HepG2 (cell line): ENCODE data around the gene A1CF. TPM values are rescaled to one million over a fixed set of nuclear protein-coding genes. Genes with fewer than 3 reads are reported as not detected.

Experiments
- ATAC-seq: fragments of 200-7000 bp; cut with Tn5 transposase; 3 replicates; pipeline ENCODE4 v1.9.1; 2020; ENCODE audit warnings: mild to moderate bottlenecking, moderate library complexity
- BruUV-seq: library from RNA; stranded (reverse); fragments of 400-500 nt; replicated peaks from 2 replicates; lab custom pipeline; 2021; lab: Mats Ljungman, UMichigan
- CTCF ChIA-PET: fragments of 300-600 bp; formaldehyde crosslinking; extraction: SDS; loops from one replicate; lab custom pipeline; 2021; ENCODE audit warnings: low total read pairs, inconsistent platforms, low intra/inter-chr PET ratio; lab: Yijun Ruan, JAX
- POLR2A ChIA-PET: fragments of 350-600 bp; sonication (Branson Sonifier 250); formaldehyde crosslinking; loops from one replicate; lab custom pipeline; 2020; ENCODE audit warnings: antibody characterized with exemption, inconsistent platforms; lab: Yijun Ruan, JAX
- DNase-seq: peaks from one replicate; pipeline ENCODE4 v3.0.0-alpha.2; 2015; ENCODE audit warnings: low spot score
- FAIRE-seq: peaks from 3 replicates; lab custom pipeline; 2011; peaks lifted over from hg19 to GRCh38; lab: Jason Lieb, UNC
- H2AFZ ChIP-seq: one replicate; pipeline ENCODE4 v1.6.1; 2011; ENCODE audit warnings: low read length, inconsistent platforms
- H3K27ac ChIP-seq: fragments of 300-600 bp; 3 replicates; pipeline ENCODE4 v1.8.0; 2011; ENCODE audit warnings: mixed run types, mild to moderate bottlenecking, mixed read lengths, low read length, inconsistent platforms; ENCODE audit not compliant: insufficient read depth; ENCODE audit errors: extremely low read length
- H3K27me3 ChIP-seq, 2 experiments: fragments of 200-600 bp in 1 of 2; 2 replicates in 1 of 2; 3 replicates in 1 of 2; pipeline versions ENCODE4 v1.6.0 to v1.8.0; 2011; ENCODE audit warnings: low read length in 2 of 2, mild to moderate bottlenecking in 2 of 2, moderate library complexity in 2 of 2, inconsistent platforms in 1 of 2; ENCODE audit not compliant: insufficient read depth in 2 of 2, control insufficient read depth in 1 of 2
- H3K36me3 ChIP-seq, 2 experiments: fragments of 200-600 bp in 1 of 2; replicated peaks in 1 of 2; 2 replicates in 1 of 2; 3 replicates in 1 of 2; pipeline versions ENCODE4 v1.5.1 to v1.8.0; 2011; ENCODE audit warnings: low read length in 2 of 2, inconsistent platforms in 1 of 2; ENCODE audit not compliant: insufficient read depth in 2 of 2, control insufficient read depth in 1 of 2
- H3K4me1 ChIP-seq: 2 replicates; pipeline ENCODE4 v1.5.1; 2012; ENCODE audit warnings: low read length, inconsistent platforms; ENCODE audit not compliant: insufficient read depth
- H3K4me2 ChIP-seq: 2 replicates; pipeline ENCODE4 v1.6.0; 2011; ENCODE audit warnings: low read depth, low read length, inconsistent platforms
- H3K4me3 ChIP-seq, 3 experiments: fragments of 200-600 bp in 1 of 3; sonication (generic), shearing (Covaris generic) in 1 of 3; replicated peaks in 1 of 3; 2 replicates each; pipeline ENCODE4 v1.5.1; 2011 to 2016; ENCODE audit warnings: low read length in 3 of 3, inconsistent platforms in 2 of 3, low read depth in 2 of 3, mild to moderate bottlenecking in 2 of 3, control low read depth in 1 of 3, mixed read lengths in 1 of 3; ENCODE audit not compliant: insufficient read depth in 1 of 3
- H3K79me2 ChIP-seq: one replicate; pipeline ENCODE4 v1.6.1; 2011; ENCODE audit warnings: low read length, inconsistent platforms; ENCODE audit not compliant: insufficient read depth
- H3K9ac ChIP-seq: 2 replicates; pipeline ENCODE4 v1.6.0; 2011; ENCODE audit warnings: mild to moderate bottlenecking, low read depth, low read length, inconsistent platforms; ENCODE audit not compliant: insufficient read depth
- H3K9me3 ChIP-seq: 2 replicates; pipeline ENCODE4 v1.5.1; 2012; ENCODE audit warnings: mild to moderate bottlenecking, low read length
- H4K20me1 ChIP-seq: 2 replicates; pipeline ENCODE4 v1.6.0; 2011; ENCODE audit warnings: inconsistent platforms, mild to moderate bottlenecking, low read length, moderate library complexity; ENCODE audit not compliant: insufficient read depth
- ASH2L ChIP-seq: fragments of 300-600, 200-600 bp; sonication (generic); IDR thresholded peaks from 2 replicates; pipeline ENCODE4 v1.7.0; 2017; ENCODE audit warnings: low read depth, mild to moderate bottlenecking, moderate library complexity, mixed read lengths, low read length; ENCODE audit not compliant: insufficient read length
- CCDC6 ChIP-seq: sonication (generic); formaldehyde crosslinking; IDR thresholded peaks from 2 replicates; pipeline ENCODE4 v1.8.1; 2022; ENCODE audit warnings: mild to moderate bottlenecking, missing genetic modification reagents, moderate library complexity
- DPF2 ChIP-seq: sonication (generic); formaldehyde crosslinking; IDR thresholded peaks from 2 replicates; pipeline ENCODE4 v1.4.0; 2020; ENCODE audit warnings: mild to moderate bottlenecking, low read depth, missing genetic modification reagents, borderline replicate concordance
- EEA1 ChIP-seq: sonication (generic); formaldehyde crosslinking; IDR thresholded peaks from 2 replicates; pipeline ENCODE4 v1.5.1; 2020; ENCODE audit warnings: mild to moderate bottlenecking, missing genetic modification reagents, borderline replicate concordance
- IKZF1 ChIP-seq: fragments of 450-650 bp; IDR thresholded peaks from 2 replicates; pipeline ENCODE4 v1.7.1; 2016
- IKZF4 ChIP-seq: sonication (generic); formaldehyde crosslinking; IDR thresholded peaks from 2 replicates; pipeline ENCODE4 v1.5.1; 2020; ENCODE audit warnings: borderline replicate concordance, mild to moderate bottlenecking, low read depth, missing genetic modification reagents; ENCODE audit errors: not compliant biosample characterization
- KLF15 ChIP-seq: sonication (generic); formaldehyde crosslinking; IDR thresholded peaks from 2 replicates; pipeline ENCODE4 v1.8.1; 2023; ENCODE audit warnings: borderline replicate concordance, mild to moderate bottlenecking, inconsistent platforms, missing genetic modification reagents, mixed read lengths
- RFX3 ChIP-seq: IDR thresholded peaks from 2 replicates; pipeline ENCODE4 v1.6.1; 2016; ENCODE audit warnings: missing biosample characterization, missing genetic modification reagents
- ZFP37 ChIP-seq: sonication (generic); formaldehyde crosslinking; IDR thresholded peaks from 2 replicates; pipeline ENCODE4 v1.4.0; 2020; ENCODE audit warnings: missing genetic modification reagents, borderline replicate concordance
- ZNF644 ChIP-seq: IDR thresholded peaks from 2 replicates; pipeline ENCODE4 v1.6.1; 2016; ENCODE audit warnings: low read depth
- ZNF792 ChIP-seq: IDR thresholded peaks from 2 replicates; pipeline ENCODE4 v1.6.1; 2016
- ZNF891 ChIP-seq: sonication (generic); formaldehyde crosslinking; IDR thresholded peaks from 2 replicates; pipeline ENCODE4 v1.5.0; 2020; ENCODE audit warnings: mild to moderate bottlenecking, missing genetic modification reagents
- WGBS: methylation state at CpG from one replicate; pipeline ENCODE4 v1.1.6; 2017; ENCODE audit warnings: low lambda C conversion rate; 5-methylcytosine and 5-hydroxymethylcytosine counted together
- in situ Hi-C: cut with HindIII; loops from 2 replicates; pipeline ENCODE4 v1.10.0; 2017; ENCODE audit warnings: low pct_unique_long_range_greater_than_20kb; ENCODE audit not compliant: extremely low pct_ligation_motif_present
- intact Hi-C: fragments of 100-400 bp; cut with micrococcal nuclease; formaldehyde crosslinking; loops from one replicate; pipeline ENCODE4 v1.10.0; 2022; ENCODE audit not compliant: unreplicated experiment
- polyA plus RNA-seq, 8 experiments: library from polyadenylated mRNA; depleted of rRNA in 3 of 8; stranded (reverse) in 7 of 8; unstranded in 1 of 8; fragments of >200 nt; fragmentation: Illumina TruSeq in 4 of 8; extraction: Trizol in 4 of 8; gene quantifications; 2 replicates each; pipeline versions ENCODE4 v1.2.1 to v1.2.3, GENCODE V29; 2011 to 2016; ENCODE audit warnings: low read depth in 4 of 8, missing spikeins in 1 of 8, mixed read lengths in 1 of 8; ENCODE audit not compliant: insufficient read depth in 1 of 8
- total RNA-seq, 5 experiments: library from RNA; depleted of rRNA; stranded (reverse); fragments of >200 nt; fragmentation: Illumina TruSeq; extraction: Trizol; gene quantifications; 2 replicates each; pipeline ENCODE4 v1.2.3, GENCODE V29; 2016; ENCODE audit warnings: low read depth in 1 of 5
- TF ChIP-seq, protein P1 (sequence below): IDR thresholded peaks from 2 replicates; pipeline ENCODE4 v1.6.1; 2016; ENCODE audit warnings: low read depth, control low read depth
- TF ChIP-seq, protein P2 (sequence below): sonication (generic); formaldehyde crosslinking; conservative IDR thresholded peaks from 2 replicates; pipeline ENCODE4 v1.4.0; 2020; ENCODE audit warnings: mild to moderate bottlenecking, missing genetic modification reagents, moderate library complexity
- TF ChIP-seq, protein P3 (sequence below): IDR thresholded peaks from 2 replicates; pipeline ENCODE4 v1.6.1; 2012; ENCODE audit warnings: low read depth, low read length, improper control_type of control experiment
- TF ChIP-seq, protein P4 (sequence below): sonication (generic); formaldehyde crosslinking; IDR thresholded peaks from 2 replicates; pipeline ENCODE4 v1.5.0; 2020; ENCODE audit warnings: mild to moderate bottlenecking, missing genetic modification reagents

Gene A1CF
- total and polyA plus RNA-seq, 2 of the 13 experiments (the other 11 are each of a cell fraction or from before 2014, with no cell fraction given), result 56.1 to 58.1 TPM

DNA sequence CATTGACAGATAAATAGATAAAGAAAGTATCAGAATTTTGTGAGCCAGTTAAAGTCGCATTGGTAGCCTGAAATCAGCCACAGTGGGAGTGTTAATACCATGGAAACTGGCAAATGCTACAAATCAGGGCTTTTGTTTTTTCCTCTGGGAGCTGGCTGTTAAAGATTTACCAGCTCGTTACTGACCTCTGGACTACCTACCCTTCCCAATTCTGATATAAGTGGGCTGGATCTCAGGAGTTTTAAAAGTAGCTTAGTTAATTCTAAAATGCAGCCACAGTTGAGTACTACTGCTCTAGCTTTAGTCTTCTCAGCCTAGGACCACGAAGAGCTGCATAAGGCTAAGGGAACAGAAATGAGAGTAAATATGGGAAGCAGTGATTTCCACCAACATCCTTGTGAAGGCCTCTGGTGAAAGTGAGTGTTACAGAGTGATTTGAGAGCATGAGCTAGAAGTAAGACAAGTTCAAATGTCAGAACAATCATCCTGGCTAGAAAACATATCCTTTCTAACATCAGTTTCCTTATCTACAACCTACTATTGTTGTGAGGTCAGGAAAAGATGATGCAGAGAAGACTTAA is 53.2 kb downstream of the A1CF start:
- Histone ChIP-seq H4K20me1 (no peaks in the 10 kb centered on the region), H3K27me3 (no peaks in the 10 kb centered on the region), H3K4me3 (peak overlapping the region in 1 of 3 experiments; percentile 27; a peak in 1 of 6 replicates), H3K79me2 (peaks cover 1% of the 10 kb centered on the region), H3K9me3 (no peaks in the 10 kb centered on the region), H3K9ac (peak overlapping the region; percentile 21), H3K4me1 (peaks cover 31% of the 10 kb centered on the region), H3K27ac (peak overlapping the region; percentile 76), H3K36me3 (peaks cover 8 to 34% of the 10 kb centered on the region in 2 experiments), H3K4me2 (peak overlapping the region; percentile 58), H2AFZ (no peak overlapping the region)
- intact Hi-C loops, result no loop called here
- ChIA-PET POLR2A (interaction anchor here (1.3 kb wide), 1 partner anchor 50 kb away, joined by 4 read pairs; no protein-coding TSS in a partner anchor), CTCF (no interaction called here)
- 28% methylated on average over 3 of the region's 3 CpGs for WGBS
- in situ Hi-C loops, result no loop called here
- BruUV-seq, result no TSS peak
- peak; percentile 52 for DNase-seq
- FAIRE-seq, result no peak
- peak; percentile 93 for ATAC-seq
- TF ChIP-seq DPF2 (no peak), CCDC6 (CRISPR knock-in tag) (no peak), IKZF1 (no peak), KLF15 (CRISPR knock-in tag) (no peak), ZNF644 (CRISPR knock-in tag) (no peak), ZNF792 (CRISPR knock-in tag) (no peak), ZNF891 (no peak), EEA1 (no peak), ASH2L (peak; percentile 44), IKZF4 (CRISPR knock-in tag) (no peak), ZFP37 (CRISPR knock-in tag) (no peak), RFX3 (CRISPR knock-in tag) (no peak)
- TF ChIP-seq, protein P1, sequence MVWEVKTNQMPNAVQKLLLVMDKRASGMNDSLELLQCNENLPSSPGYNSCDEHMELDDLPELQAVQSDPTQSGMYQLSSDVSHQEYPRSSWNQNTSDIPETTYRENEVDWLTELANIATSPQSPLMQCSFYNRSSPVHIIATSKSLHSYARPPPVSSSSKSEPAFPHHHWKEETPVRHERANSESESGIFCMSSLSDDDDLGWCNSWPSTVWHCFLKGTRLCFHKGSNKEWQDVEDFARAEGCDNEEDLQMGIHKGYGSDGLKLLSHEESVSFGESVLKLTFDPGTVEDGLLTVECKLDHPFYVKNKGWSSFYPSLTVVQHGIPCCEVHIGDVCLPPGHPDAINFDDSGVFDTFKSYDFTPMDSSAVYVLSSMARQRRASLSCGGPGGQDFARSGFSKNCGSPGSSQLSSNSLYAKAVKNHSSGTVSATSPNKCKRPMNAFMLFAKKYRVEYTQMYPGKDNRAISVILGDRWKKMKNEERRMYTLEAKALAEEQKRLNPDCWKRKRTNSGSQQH (CRISPR knock-in tag), result no peak
- TF ChIP-seq, protein P2, sequence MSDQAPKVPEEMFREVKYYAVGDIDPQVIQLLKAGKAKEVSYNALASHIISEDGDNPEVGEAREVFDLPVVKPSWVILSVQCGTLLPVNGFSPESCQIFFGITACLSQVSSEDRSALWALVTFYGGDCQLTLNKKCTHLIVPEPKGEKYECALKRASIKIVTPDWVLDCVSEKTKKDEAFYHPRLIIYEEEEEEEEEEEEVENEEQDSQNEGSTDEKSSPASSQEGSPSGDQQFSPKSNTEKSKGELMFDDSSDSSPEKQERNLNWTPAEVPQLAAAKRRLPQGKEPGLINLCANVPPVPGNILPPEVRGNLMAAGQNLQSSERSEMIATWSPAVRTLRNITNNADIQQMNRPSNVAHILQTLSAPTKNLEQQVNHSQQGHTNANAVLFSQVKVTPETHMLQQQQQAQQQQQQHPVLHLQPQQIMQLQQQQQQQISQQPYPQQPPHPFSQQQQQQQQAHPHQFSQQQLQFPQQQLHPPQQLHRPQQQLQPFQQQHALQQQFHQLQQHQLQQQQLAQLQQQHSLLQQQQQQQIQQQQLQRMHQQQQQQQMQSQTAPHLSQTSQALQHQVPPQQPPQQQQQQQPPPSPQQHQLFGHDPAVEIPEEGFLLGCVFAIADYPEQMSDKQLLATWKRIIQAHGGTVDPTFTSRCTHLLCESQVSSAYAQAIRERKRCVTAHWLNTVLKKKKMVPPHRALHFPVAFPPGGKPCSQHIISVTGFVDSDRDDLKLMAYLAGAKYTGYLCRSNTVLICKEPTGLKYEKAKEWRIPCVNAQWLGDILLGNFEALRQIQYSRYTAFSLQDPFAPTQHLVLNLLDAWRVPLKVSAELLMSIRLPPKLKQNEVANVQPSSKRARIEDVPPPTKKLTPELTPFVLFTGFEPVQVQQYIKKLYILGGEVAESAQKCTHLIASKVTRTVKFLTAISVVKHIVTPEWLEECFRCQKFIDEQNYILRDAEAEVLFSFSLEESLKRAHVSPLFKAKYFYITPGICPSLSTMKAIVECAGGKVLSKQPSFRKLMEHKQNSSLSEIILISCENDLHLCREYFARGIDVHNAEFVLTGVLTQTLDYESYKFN (CRISPR knock-in tag), result peak; percentile 47; the same call in 1 of the 2 replicates
- TF ChIP-seq, protein P3, sequence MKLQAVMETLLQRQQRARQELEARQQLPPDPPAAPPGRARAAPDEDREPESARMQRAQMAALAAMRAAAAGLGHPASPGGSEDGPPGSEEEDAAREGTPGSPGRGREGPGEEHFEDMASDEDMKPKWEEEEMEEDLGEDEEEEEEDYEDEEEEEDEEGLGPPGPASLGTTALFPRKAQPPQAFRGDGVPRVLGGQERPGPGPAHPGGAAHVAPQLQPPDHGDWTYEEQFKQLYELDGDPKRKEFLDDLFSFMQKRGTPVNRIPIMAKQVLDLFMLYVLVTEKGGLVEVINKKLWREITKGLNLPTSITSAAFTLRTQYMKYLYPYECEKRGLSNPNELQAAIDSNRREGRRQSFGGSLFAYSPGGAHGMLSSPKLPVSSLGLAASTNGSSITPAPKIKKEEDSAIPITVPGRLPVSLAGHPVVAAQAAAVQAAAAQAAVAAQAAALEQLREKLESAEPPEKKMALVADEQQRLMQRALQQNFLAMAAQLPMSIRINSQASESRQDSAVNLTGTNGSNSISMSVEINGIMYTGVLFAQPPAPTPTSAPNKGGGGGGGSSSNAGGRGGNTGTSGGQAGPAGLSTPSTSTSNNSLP, result no peak
- TF ChIP-seq, protein P4, sequence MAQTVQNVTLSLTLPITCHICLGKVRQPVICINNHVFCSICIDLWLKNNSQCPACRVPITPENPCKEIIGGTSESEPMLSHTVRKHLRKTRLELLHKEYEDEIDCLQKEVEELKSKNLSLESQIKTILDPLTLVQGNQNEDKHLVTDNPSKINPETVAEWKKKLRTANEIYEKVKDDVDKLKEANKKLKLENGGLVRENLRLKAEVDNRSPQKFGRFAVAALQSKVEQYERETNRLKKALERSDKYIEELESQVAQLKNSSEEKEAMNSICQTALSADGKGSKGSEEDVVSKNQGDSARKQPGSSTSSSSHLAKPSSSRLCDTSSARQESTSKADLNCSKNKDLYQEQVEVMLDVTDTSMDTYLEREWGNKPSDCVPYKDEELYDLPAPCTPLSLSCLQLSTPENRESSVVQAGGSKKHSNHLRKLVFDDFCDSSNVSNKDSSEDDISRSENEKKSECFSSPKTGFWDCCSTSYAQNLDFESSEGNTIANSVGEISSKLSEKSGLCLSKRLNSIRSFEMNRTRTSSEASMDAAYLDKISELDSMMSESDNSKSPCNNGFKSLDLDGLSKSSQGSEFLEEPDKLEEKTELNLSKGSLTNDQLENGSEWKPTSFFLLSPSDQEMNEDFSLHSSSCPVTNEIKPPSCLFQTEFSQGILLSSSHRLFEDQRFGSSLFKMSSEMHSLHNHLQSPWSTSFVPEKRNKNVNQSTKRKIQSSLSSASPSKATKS (CRISPR knock-in tag), result no peak
